NCI-H2029 (cell line): ENCODE results near the gene KRTAP10-4.
"Not testable (repeated sequence)": the region's sequence is repeated elsewhere in the genome, so short reads cannot be mapped to it uniquely, and the experiment has no call there.

Experiments used
- DNase-seq: peaks from one replicate; lab custom pipeline; 2025; lab: John Stamatoyannopoulos, UW

The KRTAP10-4 gene

DNA sequence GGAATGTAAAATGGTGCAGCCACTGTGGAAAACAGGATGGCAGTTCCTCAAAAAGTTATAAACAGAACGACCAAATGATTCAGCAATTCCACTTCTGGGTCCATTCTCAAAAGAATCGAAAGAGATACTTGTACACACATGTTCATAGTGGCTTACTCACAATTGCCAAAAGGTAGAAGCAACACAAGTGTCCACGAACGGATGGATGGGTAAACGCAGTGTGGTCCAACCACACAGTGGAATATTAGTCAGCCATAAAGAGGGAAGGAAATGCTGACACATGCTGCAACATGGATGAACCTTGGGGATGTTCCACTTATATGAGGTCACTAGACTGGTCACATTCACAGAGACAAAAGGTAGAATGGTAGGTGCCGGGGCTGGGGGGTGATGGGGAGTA, 38.8 kb upstream of the KRTAP10-4 start:
- no peak for DNase-seq

DNA sequence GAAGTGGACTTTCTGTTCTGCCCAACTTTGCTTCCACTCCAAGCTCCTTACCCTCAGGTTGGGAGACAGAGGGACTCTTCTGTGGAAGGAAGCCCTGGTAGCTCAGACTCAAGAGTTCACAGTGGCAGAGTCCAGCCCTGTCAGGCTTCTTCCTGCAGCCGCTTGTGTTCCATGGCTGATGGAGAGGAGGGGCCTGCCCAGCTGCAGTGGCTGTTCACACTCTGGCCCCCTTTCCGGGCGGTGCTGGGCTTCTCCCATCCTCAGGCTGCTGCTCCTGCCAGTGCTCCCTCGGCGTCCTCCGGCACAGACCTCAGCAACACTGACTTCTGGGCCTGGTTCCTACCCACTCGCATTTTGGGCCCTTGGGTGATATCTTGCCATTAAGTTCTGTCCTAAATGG, 37.6 kb upstream of the KRTAP10-4 start:
- DNase-seq, result no peak

DNA sequence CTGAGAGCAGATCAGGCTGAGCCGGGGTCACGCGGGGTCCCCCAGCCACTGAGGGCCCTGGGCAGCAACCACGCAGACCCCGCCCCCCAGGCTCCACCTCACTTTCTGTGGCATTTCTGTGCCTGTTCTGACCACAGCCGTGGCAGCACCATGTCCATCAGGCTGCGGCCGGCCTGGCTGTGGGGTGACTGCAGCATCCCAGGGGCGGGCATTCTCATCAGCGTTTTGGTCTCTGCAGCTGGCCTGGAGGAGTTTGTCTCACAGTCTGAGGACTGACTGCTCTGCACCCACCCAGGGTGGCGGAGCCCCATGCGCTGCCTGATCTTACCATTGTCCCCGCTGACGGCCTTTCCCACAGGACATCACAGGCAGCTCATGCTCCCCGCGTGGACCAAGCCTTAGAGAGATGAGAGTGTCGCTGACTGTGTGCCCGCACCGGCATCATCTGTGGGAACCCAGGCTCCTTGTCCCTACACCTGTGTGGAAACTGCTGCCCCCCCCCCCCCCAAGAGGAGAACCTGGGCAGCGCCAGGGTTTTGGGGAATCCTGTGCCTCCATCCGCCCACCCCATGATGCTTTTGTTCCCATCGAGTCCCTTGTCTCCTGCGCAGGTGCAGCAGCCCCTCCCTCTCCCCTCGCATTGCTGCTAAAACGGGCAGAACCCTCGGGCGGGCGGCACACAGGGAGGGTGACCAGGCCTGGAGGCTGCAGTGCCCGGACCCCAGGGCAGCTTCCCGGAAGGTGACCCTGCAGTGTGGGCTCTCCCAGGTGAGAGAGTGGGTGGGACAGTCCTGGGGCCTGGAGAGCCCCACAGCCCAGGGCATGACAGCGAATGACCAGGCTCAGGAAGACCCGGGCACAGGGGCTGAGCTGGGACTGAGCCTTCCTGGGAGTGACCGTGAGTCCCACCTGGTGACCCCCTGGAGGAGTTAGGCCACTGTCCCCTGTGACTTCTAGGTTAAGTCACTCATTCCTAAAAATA, 35.3 kb upstream of the KRTAP10-4 start:
- no peak for DNase-seq

DNA sequence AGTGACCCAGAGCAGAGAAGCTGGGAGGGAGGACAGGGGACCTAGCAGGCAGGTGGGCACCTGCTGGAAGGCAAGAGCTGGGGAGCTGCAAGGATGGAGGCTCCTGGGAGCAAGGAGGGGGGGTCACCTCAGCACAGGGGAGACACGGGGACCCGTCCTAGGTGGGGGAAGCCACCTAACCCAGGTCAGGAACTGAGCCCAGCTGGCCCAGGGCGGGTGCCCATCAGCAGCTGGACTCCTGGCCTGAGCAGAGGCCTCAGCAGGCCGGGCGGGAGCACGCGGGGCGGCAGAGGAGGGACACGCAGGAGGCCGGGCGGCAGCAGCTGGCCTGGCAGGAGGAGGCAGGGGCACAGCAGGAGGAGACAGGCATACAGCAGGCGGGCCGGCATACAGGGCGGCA, 34.5 kb upstream of the KRTAP10-4 start:
- DNase-seq, result no peak

DNA sequence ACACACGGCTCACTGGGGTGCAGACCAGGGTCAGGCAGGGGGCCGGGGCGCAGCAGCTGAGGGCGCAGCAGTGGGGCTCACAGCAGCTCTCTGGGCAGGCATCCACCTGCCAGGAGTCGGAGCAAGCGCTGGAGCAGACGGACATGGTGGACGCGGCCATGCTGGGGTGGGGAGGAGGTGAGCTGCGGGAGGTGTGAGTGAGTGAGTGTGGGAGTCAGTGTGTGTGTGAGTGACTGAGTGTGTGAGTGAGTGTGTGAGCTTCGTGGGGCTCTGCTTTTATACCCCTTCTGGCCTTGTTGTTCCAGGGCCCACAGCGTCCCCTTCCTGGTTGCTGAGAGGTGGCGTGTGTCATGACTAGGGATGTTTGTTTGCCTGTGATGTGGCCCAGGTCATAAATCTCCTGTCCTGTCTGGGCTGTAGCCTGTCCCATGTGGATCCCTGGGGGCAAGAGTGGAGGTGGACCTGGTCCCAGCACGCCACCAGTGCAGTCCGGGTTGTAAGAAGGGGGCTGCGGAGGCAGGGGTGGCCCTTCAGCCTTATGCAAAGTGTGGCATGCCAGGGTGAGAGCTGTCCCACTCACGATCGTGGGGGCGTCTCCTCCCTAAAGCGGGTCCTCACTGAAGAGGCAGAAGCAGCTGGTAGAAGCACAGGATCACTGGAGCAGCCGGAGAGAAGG, 33.4 kb upstream of the KRTAP10-4 start, which contains the start of gene KRTAP10-1:
Gene KRTAP10-1 (minus strand): TSS at position 205 of the 676 bp plus-strand sequence. CDS start 45 bp downstream, at position 160.
- DNase-seq, result no peak

DNA sequence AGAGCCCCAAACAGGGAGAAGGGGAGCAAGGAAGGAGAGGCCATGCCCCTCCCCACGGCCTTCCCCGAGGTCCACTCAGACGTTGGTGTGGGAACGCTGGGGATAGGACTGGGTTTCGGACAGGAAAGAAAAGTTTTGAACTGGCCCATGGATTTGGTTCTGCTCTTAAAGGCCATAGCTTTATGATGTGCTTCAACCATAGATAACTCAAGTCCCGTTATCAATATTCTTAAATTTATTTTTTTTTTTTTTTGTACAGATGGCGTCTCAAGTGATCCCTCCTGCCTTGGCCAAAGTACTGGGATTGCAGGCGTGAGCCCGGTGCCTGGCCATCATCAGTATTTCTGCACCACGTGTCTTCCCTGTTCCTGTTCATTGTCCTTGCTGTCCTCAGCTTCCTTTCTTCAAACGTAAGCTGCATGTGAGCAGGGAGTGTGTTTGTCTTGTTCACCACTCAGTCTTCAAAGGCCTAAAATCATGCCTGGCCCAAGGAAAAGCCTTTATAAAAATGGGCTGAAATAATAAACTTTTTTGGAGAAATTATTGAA, 32.7 kb upstream of the KRTAP10-4 start:
- DNase-seq, result no peak

DNA sequence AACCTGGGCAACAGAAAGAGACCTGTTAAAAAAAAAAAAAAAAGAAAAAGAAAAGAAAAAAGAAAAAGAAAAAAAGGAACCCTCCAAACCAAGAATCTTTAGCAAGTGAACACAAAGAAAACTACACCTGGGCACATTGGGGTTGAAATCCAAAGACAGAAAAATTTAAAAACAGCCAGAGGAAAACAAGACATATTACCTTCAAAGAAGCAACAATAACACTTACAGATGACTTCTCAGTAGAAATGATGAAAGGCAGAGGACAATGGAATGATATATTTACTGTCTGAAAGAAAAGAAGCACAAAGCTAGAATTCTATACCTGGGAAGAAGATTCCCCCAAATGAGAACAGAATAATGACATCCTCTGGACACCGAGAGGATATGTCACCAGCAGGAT, 30.8 kb upstream of the KRTAP10-4 start:
- no peak for DNase-seq

DNA sequence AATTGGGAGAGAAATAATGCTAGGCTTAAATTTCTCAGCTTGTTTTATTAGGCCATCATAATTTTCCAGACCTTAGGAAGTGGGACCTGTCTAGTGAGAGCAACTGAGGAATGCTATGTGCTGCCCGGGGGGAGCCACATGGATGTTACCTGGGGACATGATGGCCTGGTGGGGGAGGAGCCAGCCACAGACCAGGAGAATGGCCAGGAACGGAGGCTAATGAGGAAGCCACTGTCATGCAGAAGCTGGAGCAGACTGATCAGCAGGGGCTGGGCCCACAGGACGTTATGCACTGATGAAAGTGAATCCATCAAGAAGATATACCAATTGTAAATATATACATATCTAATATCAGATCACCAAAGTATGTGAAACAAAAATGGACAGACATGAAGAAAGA, 29.0 kb upstream of the KRTAP10-4 start:
- no peak for DNase-seq

DNA sequence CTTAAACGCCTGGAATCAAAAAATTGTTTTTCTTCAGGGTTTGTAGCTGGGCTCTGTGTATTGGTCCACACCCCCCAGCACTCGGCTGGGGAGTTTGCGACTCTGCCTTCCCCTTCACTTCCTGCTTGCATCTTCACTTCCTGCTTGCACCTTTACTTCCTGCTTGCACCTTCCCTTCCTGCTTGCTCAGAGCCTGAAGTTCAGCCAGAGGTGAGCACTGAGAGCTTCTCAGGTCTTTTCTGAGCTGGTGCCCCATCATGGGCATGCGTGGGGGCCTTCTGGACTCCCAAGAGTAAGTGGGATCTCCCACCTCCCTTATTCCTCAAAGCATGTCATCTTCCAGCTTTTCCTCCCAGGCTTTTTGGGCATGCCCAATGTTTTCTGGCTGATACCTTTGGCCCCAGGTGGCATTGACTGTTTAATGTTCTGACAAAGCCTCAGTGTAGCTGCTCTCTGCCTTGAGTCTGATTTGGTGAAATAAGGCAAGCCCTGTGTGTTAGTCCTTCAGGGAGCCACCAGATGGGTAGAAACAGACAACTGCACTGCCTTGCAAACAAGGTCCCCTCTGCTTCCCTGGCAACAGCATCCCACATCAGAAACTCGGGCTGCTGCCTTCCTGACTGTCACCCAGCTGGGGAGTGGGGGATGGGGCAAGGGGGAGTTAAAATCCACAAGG, 25.7 kb upstream of the KRTAP10-4 start:
- no peak for DNase-seq

DNA sequence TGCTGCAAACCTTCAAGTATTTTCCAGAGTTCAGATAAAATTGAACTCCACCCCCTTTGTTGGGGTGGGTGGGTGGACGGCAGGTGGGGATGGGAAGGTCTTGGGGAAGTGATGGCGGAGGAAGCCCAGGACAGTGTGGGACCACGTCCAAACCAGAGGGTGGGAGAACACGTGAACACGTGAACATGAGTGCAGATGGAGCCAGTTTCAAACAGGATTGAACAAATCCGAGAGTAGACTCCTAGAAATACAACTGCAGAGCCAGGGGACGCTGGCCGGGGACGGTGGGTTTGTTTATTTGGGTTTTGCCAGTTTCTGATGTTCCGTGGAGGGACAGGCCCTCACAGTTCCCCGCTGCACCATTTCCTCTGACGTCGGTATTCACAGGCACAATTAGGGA, 25.1 kb upstream of the KRTAP10-4 start:
- DNase-seq, result no peak

DNA sequence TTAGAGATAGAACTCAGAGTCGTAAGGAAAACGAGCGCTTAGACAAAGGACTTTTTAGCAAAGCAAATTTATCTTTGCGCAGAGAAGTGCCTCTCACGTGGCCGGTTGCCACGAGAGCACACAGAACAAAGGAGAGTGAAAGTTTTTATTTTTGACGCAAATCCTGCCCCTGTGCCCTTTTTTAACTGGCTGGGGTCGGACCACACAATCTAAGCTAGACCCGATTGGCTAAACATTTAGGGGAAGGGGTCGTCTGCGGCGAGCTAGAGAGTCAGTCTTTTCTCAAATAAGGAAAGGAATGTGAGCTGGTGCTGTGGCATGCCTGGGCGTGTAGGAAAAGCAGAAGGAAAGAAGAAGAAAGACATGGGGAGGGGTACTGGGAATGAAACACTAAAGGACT, 24.6 kb upstream of the KRTAP10-4 start:
- no peak for DNase-seq

DNA sequence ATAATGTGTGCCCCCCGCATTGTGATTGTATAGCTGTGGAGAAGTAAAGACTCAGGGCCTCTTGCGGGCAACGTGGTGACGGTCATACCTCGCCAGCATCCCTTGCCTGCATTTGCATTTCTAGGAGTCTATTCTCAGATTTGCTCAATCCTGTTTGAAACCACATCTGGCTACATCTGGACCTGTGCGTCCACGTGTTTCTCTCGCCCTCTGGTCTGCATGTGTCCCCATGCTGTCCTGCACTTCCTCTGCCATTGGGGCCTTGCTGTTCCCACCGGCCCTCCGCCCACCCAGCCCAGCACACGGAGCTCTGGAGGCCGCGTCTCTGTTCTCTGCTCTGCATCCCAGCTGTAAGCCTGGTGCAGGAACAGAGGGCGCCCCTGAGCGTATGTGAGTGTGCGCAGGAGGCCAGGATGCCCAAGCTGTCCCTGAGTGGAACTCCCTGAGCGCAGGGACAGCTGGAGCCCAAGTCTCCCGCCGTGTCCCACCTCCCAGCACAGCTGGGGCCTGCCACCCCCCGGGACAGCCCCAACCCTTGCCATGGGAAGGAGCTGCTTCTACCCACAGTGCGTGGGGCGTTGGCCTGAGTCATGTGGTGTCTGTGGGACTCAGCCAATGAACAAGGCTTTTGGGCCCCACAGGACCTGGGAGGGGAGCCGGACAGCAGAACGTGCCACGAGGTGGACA, 23.9 kb upstream of the KRTAP10-4 start:
- DNase-seq, result no peak

DNA sequence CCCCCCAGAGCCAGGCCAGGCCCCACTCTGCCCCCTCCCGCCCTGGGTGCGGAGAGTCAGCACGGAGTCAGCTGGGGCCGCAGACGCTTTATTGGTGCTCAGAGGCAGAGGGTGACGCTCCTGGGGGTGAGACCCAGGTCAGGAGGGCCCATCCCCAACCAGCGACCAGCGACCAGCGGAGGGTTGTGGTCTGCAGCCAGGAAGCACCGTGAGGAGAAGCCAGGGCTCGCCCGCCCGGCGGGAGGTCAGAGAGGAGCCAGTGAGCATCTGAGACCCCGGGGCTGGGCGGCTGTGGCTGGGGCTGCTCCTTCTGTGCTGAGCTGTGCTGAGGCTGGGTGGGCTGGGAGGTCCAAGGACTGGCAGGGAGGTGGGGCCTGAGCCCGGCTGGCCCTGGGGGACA, 23.2 kb upstream of the KRTAP10-4 start:
- not testable (repeated sequence) for DNase-seq

DNA sequence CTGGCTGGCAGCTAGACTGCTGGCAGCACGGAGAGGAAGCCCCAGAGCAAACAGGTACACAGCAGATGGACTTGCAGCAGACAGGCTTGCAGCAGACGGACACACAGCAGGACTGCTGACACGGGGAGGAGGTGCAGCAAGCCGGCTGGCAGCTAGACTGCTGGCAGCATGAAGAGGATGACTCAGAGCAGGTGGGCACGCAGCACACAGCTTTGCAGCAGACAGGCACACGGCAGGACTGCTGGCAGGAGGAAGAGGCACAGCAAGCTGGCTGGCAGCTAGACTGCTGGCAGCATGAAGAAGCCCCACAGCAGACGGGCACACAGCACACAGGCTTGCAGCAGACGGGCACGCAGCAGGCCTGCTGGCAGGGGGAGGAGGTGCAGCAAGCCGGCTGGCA, 22.7 kb upstream of the KRTAP10-4 start:
- DNase-seq, result no peak

DNA sequence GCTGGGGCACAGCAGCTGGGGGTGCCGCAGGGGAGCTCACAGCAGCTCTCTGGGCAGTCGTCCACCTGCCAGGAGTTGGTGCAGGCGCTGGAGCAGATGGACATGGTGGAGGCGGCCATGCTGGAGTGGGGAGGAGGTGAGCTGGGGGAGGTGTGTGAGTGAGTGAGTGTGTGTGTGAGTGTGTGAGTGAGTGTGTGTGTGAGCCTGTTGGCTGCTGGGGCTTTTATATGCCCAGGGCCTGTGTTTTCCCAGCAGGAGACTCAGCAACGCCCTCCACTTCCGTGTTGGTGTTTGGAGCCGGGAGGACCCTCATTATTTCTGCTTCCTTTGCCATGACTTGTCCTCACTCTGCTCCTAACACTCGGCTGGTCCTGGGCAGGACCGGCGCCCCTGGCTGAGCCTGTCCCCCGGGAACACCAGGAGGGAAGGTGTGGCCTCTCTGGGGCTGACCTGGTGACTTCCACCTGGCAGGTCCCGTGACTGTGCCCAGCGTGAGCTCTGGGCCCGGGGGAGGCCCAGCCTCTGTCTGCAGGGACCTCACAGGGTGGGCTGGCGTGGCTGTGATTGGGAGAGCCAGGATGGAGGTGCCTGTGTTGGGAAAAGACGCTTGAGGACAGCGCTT, 22.1 kb upstream of the KRTAP10-4 start, which contains the start of gene KRTAP10-2:
Gene KRTAP10-2 (minus strand): TSS at position 166 of the 622 bp plus-strand sequence. CDS start 47 bp downstream, at position 119.
- no peak for DNase-seq

DNA sequence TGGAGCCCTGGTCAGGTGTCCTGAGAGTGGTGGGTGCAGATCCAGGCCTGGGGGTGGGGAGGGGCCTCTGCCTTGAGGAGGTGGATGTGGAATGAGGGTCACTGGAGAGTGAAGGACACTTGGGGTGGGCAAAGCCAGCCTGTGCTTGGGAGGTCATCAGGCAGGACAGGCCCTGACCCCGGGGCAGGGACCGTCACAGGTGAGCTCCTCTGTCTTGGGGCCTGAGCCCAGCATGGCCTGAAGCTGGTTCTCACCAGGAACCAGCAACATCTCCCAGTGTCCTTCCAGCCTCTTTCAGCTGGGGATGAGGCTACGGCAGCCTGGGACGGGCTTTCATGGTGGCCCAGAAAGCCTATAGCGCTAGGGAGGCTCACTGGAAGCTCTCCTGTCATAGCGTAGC, 21.4 kb upstream of the KRTAP10-4 start:
- no peak for DNase-seq

DNA sequence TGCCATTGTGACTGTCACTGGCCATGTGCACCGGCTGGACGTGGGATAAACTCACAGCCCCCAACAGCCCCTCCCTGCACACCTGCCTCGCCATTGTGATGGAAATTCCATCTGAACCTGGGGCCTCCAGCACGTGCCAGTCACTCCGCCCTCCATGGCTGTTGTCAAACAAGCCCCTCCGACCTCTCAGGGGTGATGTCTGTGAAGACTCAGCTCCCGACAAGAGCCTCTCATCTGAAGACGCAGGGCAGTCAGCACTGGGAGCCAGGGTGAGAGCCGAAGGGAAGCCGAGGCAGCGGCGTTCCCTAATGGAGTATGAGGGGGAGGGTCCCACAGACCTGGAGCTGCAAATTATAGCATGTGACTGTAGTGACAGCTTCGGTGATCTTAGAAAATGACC, 20.8 kb upstream of the KRTAP10-4 start:
- DNase-seq, result no peak

DNA sequence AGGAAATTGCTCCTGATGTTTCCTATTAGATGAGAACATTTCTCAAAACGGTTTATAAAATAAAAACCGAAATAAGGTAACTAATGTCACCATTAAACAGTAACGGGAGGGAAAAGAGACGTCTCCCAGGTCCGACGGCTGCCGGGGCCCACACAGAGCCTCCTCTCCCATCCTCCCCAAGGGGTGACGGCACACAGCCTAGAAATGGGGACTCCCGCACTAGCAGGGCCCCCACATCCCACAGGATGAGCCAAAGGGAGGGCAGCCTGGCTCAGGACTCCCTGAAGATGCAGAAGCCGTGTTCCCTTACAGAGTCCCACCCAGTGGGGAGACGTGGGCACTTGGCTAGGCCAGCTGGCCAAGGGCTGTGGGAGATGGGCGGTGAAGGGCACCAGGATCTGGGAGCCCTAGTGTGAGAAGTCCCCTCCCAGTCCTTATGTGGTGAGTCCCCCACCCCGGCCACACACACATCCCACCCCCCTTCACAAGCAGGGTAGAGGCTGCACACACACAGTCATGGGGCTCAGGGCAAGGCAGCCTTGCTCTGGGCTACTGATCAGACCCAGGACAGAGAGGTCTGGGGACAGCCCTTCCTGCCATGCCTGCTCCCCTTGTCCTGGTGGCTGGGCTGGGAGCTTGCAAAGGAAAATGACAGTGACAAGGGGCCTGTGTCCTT, 18.2 kb upstream of the KRTAP10-4 start:
- no peak for DNase-seq

DNA sequence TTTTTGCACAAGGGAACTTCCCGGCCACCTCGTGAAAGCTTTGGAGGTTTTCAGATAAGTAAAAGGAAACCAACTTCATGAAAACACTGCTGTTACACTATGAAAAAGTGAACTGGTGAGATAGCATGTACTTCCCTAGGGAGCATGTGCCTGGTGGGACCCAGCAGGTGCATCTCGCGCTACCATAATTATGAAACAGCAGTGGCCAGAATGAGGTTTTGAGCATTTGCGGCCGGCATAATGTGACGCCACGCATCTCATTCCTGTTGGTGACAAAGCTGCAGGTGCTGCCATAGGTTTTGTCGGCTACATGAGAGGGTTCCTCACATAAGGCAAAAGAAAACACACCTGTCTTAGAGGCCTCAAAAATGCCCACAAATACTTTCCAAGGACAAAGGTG, 16.6 kb upstream of the KRTAP10-4 start:
- DNase-seq, result no peak

DNA sequence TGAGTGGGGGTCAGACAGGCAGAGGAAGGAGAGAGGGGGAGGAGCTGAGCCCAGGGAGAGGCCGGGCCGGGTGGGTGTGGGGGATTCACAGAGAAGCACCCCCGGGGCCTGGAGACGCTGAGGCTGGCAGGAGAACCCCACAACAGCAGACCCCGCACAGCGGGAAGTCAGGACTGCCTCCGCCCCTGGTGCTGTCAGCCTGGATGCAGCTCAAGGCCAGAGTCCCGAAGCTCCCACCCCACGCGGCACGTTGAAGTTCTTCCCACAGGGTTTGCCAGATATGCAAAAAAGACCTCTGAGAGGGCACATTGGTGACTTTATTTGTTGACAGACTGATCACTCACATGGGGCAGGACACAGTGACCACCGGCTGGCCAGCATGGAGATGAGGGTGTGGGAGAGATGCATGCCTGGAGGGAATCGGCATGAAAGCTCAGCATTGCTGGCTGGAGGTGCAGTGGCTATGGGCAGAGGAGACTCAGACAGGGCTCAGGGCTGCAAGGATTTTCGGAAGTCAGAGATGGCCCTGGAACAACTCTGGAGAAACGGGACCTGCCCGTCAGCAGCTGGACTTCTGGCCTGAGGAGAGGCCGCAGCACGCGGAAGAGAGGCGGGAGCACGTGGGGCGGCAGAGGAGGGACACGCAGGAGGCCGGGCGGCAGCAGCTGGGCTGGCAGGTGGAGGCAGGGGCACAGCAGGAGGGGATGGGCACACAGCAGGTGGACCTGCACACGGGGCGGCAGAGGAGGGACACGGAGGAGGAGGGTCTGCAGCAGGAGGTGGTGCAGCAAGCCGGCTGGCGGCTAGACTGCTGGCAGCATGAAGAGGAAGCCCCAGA, 15.8 kb upstream of the KRTAP10-4 start:
- DNase-seq, result no peak
